GM19395 (cell line): ENCODE data around the gene HOXB13.

Experiments used
- ATAC-seq: cut with Tn5 transposase; IDR thresholded peaks from one replicate; pipeline ENCODE4 v1.9.1; 2021; ENCODE audit warnings: mild to moderate bottlenecking, moderate library complexity; ENCODE audit not compliant: unreplicated experiment

HOXB13 gene

DNA sequence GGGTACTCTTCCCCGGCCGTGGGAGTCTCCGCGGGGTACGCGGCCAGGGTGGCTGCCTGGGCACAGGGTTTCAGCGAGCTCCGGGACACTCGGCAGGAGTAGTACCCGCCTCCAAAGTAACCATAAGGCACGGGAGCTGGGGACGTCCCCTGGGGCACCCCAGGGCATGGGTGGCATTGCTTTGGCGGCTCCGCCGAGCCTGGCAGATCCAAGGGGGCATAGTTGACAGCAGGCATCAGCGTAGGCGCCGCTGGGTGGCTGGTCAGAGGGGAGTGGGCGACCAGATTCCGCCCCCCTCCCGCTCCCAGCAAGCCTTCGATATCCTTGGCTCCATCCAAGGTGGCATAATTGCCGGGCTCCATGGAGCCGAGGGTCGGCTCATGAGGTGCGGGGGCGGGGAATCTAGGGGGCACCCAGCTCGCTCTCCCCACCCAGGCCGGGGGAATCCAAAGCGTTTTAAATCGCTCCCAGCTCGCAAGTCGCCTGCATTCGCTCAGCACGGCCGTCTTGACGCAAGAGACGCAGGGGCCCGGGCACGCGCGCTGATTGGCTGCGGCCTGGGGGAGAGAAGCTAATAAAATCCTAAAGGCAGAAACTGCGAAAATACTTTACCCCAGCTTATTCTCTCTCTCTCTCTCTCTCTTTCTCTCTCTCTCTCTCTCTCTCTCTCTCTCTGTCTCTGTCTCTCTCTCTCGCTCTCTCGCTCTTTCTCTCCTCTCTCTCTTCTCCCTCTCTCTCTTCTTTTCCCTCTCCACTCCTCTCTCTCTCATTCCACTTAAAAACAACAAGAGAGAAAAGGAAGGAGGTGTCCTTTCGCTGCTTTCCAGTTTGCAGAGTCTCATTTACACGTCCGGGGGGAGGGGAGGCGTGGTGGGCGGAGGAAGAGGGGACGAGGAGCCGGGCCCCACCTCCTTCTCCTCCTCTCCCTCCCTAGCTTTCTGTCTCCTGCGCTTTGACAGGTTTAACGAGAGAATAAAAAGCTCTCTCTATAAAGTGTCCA is at the start of gene HOXB13:
TSS of gene HOXB13 (minus strand) at position 519 of the 1,000 bp plus-strand sequence. CDS start at position 362, 157 bp downstream.
- ATAC-seq: no peak

DNA sequence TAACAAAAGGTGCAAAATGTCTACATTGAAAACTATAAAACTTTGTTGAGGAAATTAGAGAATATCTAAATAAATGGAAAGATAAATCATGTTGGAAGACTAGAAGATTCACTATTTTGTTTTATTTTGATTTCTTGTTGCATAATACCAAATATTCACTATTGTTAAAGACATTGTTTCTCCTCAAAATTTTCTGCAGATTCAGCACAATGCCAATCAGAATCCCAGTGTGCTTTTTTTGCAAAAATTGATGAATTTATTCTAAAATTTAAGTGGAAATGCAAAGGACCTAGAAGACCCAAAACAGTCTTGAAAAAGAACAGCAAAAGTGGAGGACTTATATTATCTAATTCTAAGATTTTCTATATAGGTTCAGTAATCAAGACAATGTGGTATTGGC is 48.1 kb upstream of the HOXB13 start:
- ATAC-seq: no peak

DNA sequence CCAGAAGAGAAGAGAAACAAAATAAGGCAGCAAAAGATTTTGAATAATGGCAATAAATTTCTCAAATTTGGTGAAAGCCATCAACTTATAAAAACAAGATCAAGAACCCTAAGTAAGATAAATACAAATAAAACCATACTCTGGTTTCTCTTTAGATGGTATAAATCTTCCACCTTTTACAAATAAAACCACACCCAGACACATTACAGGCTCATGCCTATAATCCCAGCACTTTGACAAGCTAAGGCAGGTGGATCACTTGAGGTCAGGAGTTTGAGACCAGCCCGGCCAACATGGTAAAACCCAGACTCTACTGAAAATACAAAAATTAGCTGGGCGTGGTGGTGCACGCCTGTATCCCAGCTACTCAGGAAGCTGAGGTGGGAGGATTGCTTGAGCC is 44.7 kb upstream of the HOXB13 start:
- ATAC-seq: no peak

DNA sequence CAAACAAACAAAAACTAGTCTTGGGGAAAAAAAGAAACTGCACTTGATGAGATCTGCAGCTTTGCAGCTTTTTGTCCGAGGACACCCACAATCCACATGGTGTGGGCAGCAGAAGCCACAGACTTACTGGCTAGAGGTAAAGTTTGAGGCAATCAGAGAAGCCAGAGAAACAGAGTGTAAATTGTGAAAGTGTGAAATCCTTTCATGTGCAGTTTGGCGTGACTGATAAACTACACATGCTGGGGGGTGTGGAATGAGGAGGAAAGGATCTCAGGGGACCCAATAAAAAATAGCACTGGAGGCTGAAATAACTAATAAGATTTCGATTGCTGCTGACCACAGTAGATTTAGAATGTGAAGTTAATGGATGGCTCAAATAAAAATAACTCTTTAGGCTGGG is 42.4 kb upstream of the HOXB13 start:
- no peak for ATAC-seq

DNA sequence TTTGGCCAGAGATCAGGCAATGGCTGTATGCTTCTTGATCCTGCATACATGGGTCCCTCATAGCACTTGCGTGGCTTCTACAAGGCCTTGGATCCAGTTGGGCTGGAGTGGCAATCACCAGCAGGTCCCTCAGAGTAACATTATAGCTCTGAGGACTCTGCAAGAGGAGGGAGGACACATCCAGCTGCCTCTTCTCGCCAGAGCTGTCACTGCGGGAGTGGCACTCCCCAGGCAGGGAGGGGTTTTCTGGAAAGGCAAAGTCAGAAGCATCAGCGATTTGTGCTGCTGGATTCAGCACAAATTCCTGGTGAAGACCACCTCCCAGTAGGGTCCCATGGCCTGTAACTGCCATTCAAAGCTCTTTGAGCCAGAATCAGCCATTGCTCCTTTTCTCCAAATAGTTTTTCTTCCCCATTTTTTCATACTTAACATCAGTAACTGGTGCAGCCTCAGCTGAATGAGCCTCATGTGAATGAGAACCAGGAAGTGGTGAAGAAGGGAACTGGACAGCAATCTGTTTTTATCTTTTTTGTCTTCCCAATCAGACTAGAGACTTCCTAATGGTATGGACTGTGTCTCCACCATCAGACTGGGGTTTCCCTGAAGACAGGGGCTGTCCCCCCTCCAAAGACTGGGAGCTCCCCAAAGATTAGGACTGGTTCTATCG is 40.6 kb upstream of the HOXB13 start:
- no peak for ATAC-seq

DNA sequence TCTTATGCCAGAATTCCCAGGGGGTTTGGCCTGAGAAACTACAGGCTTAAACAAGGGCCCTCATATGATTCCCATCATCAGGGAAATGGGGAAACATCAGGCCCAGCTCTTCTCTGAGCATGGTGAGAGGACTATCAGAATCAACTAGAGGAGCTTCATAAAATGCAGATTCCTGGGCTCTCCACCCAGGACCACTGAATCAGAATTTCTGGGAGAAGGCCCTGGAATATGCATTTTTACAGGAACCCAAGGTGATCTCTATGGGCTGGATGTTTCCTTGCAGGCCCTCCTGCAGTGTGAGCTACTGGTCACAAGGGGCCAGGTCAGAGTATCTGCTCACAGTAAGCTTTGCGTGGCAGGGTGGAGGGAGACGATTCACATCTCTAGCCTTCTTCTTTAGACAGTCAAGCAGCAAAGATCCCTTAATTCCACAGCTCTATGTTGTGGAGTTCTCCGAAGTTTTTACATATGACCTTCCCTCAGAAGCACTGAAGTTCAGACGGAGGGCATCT is 38.8 kb upstream of the HOXB13 start:
- no peak for ATAC-seq

DNA sequence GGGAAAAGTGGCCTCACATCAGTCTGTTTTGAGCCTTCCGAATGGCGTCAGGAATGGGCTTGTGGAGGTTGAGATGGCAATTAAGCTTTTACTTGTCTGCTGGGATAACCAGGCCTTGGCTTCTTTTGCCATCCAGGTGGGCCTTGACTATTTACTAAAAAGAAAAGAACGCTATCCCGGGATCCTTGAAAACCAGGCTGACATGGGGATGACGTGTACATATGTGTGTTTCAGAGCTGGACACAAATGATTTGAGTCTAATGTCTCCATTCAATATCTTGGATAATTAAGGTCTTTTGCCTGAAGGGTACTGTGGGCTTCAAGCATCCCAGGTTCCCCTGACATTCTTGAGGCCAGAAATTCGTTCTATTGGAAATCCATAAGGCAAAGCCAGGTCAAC is 32.6 kb upstream of the HOXB13 start:
- no peak for ATAC-seq

DNA sequence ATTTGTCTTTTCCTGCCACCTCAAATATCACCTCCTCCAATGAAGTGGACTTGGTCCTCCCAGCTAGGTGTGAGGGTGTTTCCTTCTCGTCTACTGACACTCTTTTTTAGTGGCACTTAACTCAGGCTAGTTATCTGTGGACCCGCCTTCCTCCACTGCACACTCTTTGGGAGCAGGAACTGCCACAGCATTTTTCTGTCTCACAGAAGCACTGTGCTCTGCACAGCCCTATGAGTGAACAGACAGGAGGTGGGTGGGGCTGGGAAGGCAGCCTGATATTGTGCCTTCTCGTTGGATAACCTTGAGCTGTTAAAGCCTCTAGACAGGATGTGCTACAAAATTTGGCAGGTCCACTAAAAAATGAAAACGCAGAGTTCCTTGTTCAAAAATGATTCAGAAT is 31.9 kb upstream of the HOXB13 start:
- ATAC-seq: no peak

DNA sequence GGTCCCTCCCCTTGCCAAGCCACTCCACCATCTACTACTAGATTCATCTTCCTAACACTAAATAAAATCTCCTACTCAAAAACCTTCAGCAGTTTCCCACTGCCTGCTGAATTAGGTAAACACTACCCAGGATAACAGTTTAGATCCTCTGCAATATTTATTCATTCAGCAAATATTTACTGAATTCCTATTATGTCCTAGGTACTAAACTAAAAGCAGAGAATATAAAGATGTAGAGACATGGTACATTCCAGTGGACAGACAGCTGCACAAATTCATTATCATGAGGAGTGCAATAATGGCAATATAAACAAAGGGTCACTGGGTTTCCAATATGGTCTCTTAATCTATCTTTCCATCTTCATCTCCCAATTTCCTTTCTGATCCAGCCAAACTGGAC is 30.7 kb upstream of the HOXB13 start:
- no peak for ATAC-seq

DNA sequence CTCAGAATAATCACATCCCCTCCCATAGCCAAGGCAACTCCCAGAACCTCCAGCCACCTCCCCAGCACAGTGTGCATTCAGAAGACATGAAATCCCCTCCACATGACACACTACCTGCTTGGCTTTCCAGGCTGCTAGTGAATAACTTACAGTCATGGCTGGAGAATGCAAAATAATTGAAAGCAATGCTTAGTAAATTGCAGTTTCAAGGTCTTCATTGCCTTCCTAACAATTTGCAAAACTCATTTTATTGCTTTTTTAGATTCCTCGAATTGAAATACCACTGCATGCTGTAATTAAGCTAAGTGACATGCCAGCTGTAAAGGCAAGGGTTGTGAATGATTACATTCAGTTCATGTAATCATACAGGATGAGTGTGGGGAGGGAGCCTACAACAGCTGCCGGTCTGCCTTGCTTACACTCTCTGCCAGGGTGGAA is 29.0 kb upstream of the HOXB13 start:
- ATAC-seq: no peak

DNA sequence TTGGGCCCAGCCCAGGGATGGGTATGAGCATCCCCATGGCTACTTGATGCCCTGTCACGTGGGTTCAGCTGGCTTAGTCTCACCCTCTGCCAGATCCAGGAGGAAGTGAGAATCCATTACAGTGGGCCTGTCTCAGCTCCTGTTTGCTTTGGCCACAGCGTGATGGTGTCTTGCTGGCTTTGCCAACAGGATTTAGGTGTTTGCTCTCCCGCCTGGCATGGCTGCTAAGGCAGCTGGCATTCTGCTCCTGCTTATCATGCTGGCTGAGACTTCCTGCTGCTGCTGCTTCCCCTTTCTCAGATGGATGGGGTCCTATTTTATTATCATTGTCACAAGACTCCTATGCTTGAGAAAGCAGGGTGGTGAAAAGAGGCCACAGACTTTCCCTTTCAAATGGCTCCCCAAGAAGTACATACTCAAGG is 28.3 kb upstream of the HOXB13 start:
- no peak for ATAC-seq

DNA sequence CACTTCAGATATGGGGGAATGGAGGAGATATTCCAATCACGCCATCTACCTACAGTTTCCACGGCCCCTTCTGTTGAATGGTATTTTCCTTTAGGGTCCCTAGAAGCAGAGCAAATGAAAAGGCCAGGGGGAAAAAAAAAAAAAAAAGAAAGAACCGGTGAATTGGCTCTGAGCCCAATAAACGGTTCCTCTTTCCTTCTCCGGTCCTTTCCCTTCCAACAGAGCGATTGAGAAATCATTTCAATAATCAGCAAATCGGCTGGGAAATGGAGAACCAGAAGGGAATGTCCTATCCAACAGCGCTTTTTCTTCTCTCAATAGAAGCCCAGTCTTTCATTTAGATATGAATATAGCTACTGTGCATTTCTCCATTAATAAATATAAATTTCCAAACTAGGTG is 26.8 kb upstream of the HOXB13 start:
- no peak for ATAC-seq

DNA sequence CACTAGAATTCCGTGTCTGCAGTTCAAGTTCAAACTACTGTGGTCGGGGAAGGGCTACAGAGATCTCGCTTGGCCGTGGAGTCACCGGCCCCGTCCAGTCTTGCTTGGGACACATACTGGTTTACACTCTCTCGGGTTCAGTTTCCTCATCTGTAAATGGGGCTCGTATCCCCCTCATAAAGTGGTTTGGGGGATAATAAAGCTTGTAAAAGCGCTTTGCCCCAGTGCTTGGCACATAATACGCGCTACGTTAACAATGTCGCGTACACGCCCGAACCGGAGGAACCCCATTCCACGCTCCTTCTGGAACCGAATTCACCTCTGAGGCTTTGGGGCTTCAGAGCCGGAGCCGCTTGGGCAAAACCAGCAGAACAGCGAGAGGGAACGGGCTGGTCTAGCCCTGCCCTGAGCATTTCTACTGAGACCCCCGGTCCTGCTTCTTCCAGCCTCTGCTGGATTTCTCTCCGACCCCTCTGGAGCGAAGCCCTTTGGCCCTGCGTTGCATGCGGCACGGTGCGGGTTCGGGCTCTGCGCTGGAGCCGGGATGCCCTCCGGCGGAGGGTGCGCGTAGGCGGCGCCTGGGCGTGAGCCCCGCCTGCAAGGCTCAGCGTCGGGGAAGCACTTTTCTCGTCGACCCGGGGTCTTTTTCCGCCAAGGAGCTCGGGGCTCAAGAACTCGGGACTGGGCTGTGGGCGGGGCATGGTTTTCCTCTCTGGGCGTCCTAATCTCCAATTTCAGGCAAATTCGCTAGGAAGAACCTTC is 26.1 kb upstream of the HOXB13 start:
- ATAC-seq: no peak

DNA sequence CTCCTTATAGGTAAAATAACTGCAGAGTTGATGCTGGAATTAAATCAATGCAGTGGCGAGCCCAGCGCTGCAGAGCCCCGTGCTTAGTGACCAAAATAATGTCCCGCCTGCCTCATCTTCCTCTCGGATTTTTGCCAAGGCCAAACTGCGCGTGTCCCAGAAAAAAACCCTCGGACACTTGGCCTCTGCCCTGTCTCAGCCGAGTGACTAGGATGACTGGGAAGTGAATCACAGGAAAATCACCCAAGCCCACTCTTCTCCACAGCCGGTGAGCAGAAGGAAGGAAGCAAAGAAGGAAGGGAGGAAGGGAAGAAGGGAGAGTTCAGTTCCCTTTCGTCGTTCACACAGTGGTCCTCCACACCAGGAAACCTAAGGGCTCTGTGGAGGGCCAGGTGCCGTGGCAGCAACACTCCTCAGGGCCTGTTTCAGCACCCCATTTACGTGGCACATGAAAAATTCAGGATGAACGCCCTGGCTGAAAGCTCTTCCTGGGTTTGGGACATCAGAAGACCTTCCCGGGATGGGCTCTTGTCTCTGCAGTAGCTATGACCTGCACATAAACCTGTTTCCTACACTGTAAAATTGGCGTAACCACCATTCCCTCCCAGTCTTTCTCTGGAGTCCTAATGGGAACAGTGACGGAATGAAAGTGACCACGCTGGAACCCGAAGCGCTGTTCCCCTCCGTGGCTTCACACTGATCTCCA is 25.4 kb upstream of the HOXB13 start:
- no peak for ATAC-seq

DNA sequence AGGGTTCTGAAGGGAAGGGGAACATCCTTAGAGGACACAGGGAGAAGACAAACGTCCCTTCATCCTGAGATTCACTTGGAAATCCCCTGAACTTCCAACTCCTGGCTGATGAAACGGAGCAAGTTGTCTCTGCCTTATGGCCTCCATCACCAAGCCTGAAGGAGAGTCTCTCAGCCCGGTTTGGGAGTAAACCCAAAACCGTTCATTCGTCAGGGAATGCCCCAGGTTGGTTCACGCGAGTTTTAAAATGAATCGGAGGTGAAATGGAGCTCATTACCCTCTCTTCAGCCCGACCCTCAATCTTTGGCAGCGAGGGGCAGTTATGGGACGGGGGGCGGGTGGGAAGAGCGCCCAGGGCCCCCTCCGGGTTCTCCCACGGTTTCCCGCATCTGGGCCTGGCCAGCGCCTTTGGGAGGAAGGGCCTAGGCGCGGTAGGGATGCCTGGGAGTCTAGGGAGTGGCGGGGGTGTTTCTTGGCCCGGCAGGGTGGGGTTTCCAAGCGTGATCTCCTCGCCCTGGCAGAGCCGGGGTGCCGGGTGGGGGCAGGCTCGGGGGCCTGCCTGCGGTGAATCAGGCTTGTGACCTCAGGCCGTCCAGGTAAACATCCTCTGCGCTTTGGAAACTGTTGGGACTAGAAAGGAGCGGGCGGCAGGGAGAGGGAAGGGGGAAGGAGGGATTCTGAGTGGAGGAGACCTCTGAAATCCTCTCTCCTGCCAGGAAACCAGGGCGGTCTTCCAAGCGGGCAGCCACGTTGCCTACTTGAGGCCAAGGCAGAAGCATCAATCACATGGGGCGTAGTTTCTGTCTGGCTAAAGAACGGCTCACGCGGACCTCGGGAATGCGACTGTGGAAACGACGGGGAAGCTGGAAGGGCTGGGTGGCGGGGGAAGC is 24.1 kb upstream of the HOXB13 start:
- no peak for ATAC-seq

DNA sequence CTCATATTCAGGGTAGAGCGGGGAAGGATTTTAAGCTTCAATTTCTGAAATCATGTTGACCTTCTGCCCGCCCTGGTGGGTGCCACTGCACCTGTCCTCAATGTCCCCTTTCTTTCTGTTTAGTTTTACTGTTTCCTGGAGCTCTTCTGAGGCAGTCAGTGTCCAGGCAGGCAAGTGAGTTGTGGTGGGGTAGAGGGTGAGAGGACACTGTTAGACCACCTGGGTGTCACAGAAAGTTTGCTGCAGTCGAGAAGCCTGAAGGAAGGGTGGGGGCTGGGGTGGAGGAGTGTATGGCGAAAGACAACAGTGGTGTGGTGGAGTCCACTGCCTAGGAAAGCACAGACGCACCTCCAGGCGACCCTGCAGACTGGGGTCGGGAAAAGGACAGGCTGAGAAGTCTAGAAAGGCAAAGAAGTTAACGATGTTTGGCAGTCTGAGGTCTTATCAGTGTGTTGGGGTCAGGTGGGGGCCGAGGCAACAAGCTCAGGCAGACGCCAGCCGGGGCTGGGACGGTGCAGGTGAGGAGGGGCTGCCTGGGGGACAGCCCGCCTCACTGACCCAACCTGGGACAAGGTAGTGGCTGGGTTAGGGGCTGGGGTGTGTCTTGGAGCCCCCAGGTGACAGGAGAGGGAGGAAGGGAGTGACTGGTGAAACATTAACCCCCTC is 23.3 kb upstream of the HOXB13 start:
- no peak for ATAC-seq

DNA sequence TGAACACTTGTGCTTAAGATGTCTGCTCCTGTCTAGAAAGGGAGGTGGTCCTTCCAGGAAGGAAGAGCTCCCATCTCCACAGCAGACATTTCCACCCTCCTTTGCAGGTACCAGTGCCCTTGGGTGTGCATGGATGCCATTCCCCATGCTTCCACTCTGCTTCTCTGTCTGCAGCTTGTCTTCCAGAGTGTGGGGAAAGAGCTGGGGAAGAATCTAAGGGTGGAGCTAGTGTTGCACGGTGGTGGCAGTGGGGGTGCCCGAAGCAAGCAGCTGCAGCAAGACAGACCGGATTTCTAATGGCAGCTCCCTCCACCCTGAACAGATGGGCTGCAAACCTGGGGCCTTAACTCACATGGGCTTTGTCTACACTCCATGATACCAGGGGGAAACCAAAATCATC is 22.6 kb upstream of the HOXB13 start:
- no peak for ATAC-seq

DNA sequence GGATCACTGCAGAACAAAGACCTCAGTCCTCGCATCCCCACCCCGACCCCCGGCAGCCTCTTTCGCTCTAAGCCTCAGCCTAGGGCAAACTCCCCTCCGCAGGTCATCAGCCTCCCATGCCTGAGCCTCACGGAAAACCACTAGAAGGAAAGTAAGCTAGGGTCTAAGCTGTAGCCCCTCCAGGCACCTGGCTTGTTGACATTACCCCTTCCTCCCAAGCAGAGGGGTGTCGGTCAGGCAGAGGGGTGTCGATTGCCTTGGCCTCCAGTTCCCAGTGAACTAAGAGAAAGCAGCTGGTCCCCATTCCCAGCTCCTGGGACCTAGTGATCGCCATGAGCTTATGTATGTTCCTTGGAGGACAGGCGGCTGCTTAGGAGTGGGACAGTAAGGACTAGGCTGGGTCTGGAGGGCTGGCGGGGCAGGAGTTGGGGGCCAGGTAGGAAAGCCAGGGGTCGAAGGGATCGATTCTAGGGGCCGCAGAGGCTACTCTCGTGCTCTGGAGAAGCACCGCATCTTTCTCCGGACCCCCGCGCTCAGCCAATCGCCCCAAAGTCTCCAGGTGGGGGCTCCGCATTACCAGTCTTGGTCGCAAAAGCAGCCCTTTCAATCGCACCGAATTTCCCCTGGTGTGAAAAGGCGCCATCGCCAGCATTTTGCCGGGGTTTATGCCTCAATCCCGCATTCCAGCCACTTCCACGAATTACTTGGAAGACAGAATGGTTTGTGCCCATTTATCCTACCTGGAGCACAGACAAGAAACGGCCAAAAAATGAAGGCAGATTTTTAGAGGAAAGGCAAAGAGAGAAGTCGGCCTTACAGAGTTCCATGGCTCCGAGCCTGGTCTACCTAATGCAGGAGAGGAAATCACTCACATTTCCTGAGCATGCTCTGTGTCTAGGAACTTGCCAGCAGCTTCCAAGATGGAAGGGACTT is 21.3 kb upstream of the HOXB13 start:
- no peak for ATAC-seq
